GM19372 (cell line): ENCODE results near the gene UBE2R2.

Experiments used
- ATAC-seq: cut with Tn5 transposase; IDR thresholded peaks from one replicate; pipeline ENCODE4 v1.9.1; 2021; ENCODE audit warnings: mild to moderate bottlenecking, low read depth, moderate library complexity; ENCODE audit not compliant: unreplicated experiment

Gene UBE2R2

GRCh38 chr9:33964086-33964768 is 147.3 kb downstream of the UBE2R2 start:
- no peak for ATAC-seq
